SU-DHL-6 (cell line): ENCODE data around the gene FAM53B.

ENCODE experiments used
- CTCF ChIP-seq: fragments of 200-600 bp; sonication (generic); IDR thresholded peaks from one replicate; pipeline ENCODE4 v1.5.1; 2017; ENCODE audit warnings: antibody characterized with exemption, mild to moderate bottlenecking, low read length, moderate library complexity; ENCODE audit not compliant: insufficient read depth, poor library complexity, severe bottlenecking
- EZH2phosphoT487 ChIP-seq: fragments of 200-600 bp; sonication (generic), shearing (Covaris generic); conservative IDR thresholded peaks from 2 replicates; pipeline ENCODE4 v1.6.1; 2018; ENCODE audit warnings: mild to moderate bottlenecking, antibody characterized with exemption, low read length, moderate library complexity, mixed read lengths

GRCh38 chr10:124744102-124745050, at the start of gene FAM53B:
- TF ChIP-seq CTCF, result no peak
- no peak for TF ChIP-seq EZH2phosphoT487
